OCI-LY3 (cell line): Measurements from ENCODE around the gene RPS17.

Source experiments
- CTCF ChIP-seq: fragments of 200-600, 300-600 bp; sonication (generic); IDR thresholded peaks from 2 replicates; pipeline ENCODE4 v1.5.1; 2014; ENCODE audit warnings: antibody characterized with exemption, low read length, low read depth
- EZH2phosphoT487 ChIP-seq: fragments of 200-600 bp; shearing (Covaris generic); IDR thresholded peaks from 2 replicates; pipeline ENCODE4 v1.6.1; 2018; ENCODE audit warnings: antibody characterized with exemption, mixed run types, low read depth

- TF ChIP-seq CTCF: no peak
- TF ChIP-seq EZH2phosphoT487: no peak
Measured at GRCh38 chr15:82572311-82572710, 32.1 kb upstream of the RPS17 start.
